ENCODE results near the gene MIXL1. TPM values are rescaled to one million over a fixed set of nuclear protein-coding genes. Genes with fewer than 3 reads are reported as not detected.

The MIXL1 gene
- total RNA-seq, 1 donor from 2014 or later = 0.38 TPM

DNA sequence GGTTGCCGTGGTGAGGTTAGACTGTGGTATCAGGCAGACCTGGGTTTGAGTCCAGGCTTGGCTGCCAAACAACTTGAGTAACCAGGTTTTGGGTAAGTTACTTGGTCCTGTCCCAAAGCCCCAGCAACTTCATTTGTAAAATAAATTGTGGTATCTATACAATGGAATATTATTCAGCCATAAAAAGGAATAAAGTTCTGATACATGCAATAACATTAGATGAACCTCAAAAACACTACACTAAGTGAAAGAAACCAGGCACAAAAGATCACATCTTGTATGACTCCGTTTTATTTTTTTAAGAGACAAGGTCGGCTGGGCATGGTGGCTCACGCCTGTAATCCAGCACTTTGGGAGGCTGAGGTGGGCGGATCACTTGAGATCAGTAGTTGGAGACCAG, 16.4 kb upstream of the MIXL1 start:
- TF ChIP-seq, protein P1, sequence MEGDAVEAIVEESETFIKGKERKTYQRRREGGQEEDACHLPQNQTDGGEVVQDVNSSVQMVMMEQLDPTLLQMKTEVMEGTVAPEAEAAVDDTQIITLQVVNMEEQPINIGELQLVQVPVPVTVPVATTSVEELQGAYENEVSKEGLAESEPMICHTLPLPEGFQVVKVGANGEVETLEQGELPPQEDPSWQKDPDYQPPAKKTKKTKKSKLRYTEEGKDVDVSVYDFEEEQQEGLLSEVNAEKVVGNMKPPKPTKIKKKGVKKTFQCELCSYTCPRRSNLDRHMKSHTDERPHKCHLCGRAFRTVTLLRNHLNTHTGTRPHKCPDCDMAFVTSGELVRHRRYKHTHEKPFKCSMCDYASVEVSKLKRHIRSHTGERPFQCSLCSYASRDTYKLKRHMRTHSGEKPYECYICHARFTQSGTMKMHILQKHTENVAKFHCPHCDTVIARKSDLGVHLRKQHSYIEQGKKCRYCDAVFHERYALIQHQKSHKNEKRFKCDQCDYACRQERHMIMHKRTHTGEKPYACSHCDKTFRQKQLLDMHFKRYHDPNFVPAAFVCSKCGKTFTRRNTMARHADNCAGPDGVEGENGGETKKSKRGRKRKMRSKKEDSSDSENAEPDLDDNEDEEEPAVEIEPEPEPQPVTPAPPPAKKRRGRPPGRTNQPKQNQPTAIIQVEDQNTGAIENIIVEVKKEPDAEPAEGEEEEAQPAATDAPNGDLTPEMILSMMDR (IDR thresholded peaks at IDR 0.05) = no peak

DNA sequence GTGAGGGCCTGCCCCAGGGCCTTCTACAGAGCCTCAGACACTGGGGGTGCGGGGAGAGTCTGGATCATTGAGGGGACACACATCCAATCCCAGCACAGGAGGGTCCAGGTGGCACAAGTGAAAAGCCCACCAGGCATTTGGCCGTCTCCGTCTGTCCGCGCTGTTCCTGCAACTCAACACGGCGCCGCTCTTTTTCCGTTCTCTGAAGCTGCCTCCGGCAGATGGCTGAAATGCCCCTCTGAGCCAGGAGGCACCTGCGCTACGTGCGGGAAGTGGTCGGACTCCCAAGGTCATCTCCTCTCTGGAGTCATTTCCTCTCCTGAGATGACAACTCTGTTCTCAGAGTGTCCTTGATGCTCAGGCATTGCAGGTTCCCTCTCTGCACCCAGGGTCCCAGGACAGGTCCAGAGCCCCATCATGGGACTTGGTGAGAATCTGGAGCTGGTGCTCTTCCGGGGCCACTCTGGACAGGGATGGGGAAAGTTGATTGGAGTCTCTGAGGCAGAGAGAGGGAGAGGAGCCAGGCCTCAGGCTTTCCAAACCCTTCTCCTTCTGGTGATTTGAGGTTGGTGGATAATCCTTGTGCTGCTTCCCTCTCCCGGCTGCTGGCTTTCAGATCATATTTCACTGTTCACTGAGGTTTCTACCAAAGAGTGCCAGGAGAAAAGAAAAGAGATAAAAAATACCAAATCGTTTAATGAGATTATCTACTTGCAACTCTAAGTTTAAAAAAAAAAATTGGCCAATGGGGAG, 14.0 kb upstream of the MIXL1 start:
- Histone ChIP-seq H3K27ac (no peak overlapping the region), H3K36me3 (no peaks in the 10 kb centered on the region), H3K9me3 (no peaks in the 10 kb centered on the region), H3K27me3 (ENCODE audit: low read depth) (no peaks in the 10 kb centered on the region), H3K4me3 (no peak overlapping the region), H3K4me1 (no peaks in the 10 kb centered on the region)
- ATAC-seq = peak in 1 of 2 donors; percentile 24
- no peak for DNase-seq
- intact Hi-C loops (cut with DNase I) = no loop called here
- TF ChIP-seq, protein P1 (IDR thresholded peaks at IDR 0.05) = no peak

More for the DNA sequence above, 16.4 kb upstream of the MIXL1 start:
- intact Hi-C loops (cut with DNase I) = no loop called here
- H3K9me3 ChIP-seq = no peaks in the 10 kb centered on the region
- H3K4me3 ChIP-seq = no peak overlapping the region
- H3K4me1 ChIP-seq = no peaks in the 10 kb centered on the region
- H3K36me3 ChIP-seq = no peaks in the 10 kb centered on the region
- no peak overlapping the region for H3K27ac ChIP-seq
- ATAC-seq (no peak), DNase-seq (no peak)
- no peaks in the 10 kb centered on the region for H3K27me3 ChIP-seq (ENCODE audit: low read depth)

DNA sequence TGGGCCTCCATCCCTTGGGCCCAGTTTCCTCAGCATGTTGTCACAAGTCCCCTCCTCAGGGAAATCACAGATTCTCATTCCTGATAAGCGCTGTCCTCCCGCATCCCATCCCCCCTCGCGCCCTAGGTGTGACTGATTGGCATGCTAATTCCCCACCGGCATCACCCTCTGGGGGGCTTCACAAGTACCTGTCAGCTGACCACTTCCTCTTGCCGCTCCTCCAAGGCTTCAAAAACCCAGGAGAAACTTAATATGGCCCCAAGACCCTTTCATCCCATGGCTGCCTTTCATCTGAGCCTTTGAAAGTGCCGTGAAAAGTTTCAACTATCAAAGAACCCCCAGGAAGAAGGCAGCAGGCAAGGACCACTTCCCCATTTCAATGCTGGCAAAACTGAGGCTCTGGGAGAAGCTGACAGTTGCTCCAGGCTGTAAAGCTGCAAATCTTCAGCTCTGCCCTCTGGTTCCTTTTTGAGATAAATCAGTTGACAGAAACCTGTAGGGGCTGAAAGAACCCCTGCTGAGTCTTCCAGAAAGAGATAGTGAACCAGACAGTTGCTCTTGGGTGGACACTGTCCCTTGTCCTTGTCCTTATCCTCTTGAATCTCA, 12.8 kb upstream of the MIXL1 start:
- TF ChIP-seq, protein P1 (IDR thresholded peaks at IDR 0.05) = no peak
- ATAC-seq = no peak
- DNase-seq = no peak
- intact Hi-C loops (cut with DNase I) = no loop called here
- Histone ChIP-seq H3K4me3 (no peak overlapping the region), H3K36me3 (no peaks in the 10 kb centered on the region), H3K27ac (no peak overlapping the region), H3K27me3 (ENCODE audit: low read depth) (no peaks in the 10 kb centered on the region), H3K4me1 (no peaks in the 10 kb centered on the region), H3K9me3 (no peaks in the 10 kb centered on the region)

DNA sequence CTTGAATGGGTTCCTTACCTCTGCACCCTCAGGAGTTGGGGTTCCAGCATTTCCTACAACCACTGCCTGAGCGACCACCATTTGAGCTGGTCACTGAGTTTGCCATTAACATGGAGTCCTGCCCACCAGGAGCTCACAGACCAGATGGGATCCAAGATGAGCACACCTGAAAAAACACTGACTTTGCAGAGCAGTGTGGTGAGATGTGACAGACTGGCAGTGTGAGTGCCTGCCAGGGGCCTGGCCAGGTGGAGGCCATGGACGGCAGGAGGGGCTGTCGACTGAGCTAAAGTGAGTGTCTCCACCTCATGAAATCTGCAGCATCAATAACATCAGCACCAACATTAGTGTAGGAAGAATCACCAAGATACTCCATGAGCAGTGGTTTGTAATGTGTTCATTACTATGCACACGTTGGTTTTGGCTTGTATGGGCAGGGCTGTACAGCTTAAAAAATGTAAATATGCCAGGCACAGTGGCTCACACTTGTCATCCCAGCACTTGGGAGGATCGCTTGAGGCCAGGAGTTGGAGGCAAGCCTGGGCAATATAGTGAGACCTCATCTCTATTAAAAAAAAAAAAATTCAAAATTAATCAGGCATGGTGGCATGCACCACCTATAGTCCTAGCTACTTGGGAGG, 12.2 kb upstream of the MIXL1 start:
- no peaks in the 10 kb centered on the region for H3K4me1 ChIP-seq
- H3K9me3 ChIP-seq = no peaks in the 10 kb centered on the region
- H3K36me3 ChIP-seq = no peaks in the 10 kb centered on the region
- TF ChIP-seq, protein P1 (IDR thresholded peaks at IDR 0.05) = no peak
- no peak overlapping the region for H3K27ac ChIP-seq
- H3K27me3 ChIP-seq (ENCODE audit: low read depth) = no peaks in the 10 kb centered on the region
- no peak overlapping the region for H3K4me3 ChIP-seq
- intact Hi-C loops (cut with DNase I) = no loop called here
- DNase-seq (no peak), ATAC-seq (no peak)

DNA sequence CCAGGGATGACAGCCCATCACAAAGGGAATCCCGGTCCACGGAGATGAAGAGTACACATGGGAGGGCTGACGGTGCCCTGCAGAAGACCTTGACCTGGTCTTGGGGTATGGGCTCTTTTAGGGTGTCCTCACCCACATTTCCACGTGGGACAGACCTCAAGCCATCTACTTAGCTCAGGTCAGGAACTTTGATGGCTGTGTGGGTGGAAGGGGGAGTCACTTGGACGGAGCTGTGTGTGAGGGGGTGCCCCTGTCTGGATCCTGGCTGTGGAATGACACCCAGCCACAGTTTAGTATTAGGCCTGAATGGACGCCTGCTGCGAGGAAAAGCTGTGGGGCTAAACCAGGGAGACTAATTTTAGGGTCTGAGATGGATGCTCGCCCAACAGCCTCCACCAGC, 10.9 kb upstream of the MIXL1 start:
- H3K4me3 ChIP-seq = no peak overlapping the region
- H3K27me3 ChIP-seq (ENCODE audit: low read depth) = no peaks in the 10 kb centered on the region
- intact Hi-C loops (cut with DNase I) = no loop called here
- no peaks in the 10 kb centered on the region for H3K9me3 ChIP-seq
- TF ChIP-seq, protein P1 (IDR thresholded peaks at IDR 0.05) = no peak
- no peak for ATAC-seq
- DNase-seq = no peak
- no peak overlapping the region for H3K27ac ChIP-seq
- H3K36me3 ChIP-seq = no peaks in the 10 kb centered on the region
- H3K4me1 ChIP-seq = no peaks in the 10 kb centered on the region
